ENCODE data around the gene HPD.
"Not testable (repeated sequence)": the region's sequence is repeated elsewhere in the genome, so short reads cannot be mapped to it uniquely, and the experiment has no call there.

Gene HPD

DNA sequence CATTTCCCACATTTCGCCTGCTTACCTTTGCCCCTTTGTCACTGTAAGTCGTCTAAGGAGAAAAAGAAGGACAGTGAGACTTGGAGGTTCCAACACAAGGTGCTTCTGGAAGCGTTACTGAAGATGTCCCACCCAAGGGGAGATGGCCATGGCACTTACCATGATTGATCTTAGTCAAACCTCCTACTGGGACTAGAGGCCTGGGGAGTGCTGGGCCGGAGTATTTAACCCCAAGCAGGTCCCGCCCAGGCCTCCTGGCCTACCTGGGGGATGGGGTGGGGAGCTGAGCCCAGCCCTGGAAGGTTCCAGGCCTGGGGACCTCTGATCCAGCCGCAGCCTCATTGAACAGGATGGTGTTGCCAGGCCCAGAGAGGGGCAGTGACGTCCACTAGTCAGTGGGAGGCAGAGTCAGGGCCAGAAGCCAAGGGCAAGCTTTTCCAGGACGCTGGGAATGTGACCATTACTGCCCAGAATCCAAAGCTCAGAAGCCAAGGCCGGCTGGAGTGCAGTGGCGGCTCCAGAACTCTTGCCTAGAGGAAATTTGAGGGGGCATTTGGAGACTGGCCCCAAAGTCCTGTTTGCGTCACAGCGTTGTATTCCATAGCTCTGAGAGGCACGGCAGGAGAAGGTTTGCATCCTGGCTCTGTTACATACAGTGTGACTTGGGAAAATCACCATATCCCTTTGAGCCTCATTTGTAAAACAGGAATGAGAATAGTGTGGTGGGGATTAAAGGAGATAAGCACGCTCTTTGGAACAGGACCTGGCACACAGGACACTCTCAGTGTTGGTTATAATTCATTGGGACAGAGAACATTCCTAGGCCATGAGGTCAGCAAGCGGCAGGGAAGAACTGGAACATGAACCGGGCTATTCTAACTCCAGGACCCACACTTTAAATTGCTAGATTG, at the start of gene HPD:
Gene HPD, minus strand, starts transcription at position 198 of the 911 bp plus-strand sequence. Its CDS starts 36 bp downstream, at position 162.
- DNase-seq (ENCODE audit: low read depth, low spot score) = peak; percentile 95

DNA sequence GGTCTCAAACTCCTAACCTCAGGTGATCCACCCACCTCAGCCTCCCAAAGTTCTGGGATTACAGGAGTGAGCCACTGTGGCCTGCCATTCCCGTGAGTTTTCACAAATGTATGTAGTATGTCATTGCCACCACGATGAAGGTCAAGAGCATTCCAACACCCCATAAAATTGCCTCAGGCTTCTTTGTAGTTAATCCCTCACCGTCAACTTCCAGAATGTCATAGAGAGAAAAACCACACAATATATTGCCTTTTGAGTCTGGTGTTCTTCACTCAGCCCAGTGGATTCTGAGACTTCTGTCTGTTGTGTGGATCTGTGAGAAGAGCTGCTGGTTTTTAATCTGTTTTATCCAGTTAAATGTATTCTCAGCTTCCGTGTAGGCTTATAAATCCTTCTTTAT, 47.1 kb upstream of the HPD start:
- no peak for DNase-seq (ENCODE audit: low read depth, low spot score)

GRCh38 chr12:121903202-121903601, 44.5 kb upstream of the HPD start:
- DNase-seq (ENCODE audit: low read depth, low spot score) = no peak

GRCh38 chr12:121899590-121899989, 40.9 kb upstream of the HPD start:
- DNase-seq (ENCODE audit: low read depth, low spot score) = no peak

DNA sequence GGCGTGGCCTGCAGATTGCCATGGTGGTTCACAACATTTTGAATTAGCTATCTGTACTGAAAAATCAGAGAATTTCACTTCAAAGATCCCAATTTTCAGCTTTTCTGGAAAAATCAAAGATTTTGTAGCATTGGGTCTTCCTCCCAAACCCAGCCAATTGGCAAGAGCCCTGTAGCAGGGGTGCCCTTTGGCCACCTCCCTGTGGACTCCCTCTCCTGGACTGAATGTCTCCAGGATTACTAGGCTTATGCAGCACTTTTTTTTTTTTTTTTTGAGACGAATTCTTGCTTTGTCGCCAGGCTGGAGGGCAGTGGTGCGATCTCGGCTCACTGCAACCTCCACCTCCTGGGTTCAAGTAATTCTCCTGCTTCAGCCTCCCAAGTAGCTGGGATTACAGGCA, 39.6 kb upstream of the HPD start:
- DNase-seq (ENCODE audit: low read depth, low spot score) = no peak

GRCh38 chr12:121894633-121895032, 36.0 kb upstream of the HPD start:
- peak; percentile 75 for DNase-seq (ENCODE audit: low read depth, low spot score)

GRCh38 chr12:121893961-121894460, 35.4 kb upstream of the HPD start:
- DNase-seq (ENCODE audit: low read depth, low spot score) = peak; percentile 78

DNA sequence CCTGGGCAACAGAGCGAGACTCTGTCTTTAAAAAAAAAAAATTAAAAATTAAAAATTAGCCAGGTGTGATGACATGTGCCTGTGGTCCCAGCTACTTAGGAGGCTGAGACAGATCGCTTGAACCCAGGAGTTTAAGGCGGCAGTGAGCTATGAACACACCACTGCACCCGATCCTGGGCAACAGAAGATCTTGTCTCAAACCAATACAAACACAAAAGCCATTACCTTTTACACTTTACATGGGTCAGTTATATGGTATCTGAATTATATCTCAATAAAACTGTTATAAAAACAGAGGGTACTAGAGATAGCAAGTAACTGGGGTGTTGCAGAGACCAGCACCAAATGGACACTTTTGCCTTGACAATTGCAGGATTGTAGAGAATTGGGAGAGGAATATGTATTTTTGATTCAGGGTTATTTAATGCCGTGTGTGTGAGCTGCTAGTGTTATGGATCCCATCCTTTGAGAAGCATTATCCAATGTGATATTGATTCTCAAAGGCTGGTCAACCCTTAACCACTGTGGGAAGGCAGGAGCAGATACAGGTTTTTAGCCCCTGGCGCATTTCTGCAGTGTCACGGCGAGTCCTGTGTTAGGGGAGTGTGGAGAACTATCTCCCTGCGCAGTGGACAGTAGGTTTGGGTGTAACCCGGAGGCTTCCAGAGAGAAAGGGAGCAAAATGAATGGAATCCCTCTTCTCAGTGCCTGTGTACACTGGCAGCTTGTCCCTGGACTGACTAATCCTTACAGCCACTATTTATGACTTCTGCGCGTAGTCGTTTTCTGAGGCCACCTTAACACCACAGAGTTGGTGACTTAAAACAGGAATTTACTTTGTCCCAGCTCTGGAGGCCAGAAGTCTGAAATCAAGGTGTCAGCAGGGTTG, 34.3 kb upstream of the HPD start:
- DNase-seq (ENCODE audit: low read depth, low spot score) = no peak

DNA sequence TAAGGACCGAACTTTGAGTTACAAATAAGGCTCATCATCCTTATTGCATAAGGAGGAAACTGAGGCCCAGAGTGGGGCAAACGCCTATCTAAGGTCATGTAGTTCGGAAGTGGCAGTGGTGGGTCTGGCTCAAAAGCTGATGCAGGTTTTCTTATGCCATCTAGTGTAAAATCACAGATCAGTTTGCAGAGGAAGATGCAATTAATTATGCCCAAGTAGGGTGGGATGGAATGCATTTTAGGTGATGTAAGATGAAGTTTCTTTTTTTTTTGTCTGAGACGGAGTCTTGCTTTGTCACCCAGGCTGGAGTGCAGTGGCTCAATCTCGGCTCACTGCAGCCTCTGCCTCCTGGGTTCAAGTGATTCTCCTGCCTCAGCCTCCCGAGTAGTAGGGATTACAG, 31.0 kb upstream of the HPD start:
- DNase-seq (ENCODE audit: low read depth, low spot score) = peak; percentile 16

DNA sequence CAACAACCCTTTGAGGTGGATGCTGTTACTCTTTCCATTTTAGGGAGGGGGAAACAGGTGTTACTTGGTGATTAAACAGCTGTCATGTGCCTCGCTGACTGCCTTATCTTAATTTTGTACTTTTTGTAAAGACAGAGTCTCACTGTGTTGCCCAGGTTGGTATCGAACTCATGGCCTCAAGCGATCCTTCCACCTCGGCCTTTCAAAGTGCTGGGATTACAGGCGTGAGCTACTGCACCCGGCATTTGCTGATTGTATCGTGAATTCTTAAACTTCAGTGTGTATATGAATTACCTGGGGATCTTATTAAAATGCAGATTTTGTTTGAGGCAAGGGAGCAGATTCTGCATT, 30.6 kb upstream of the HPD start:
- no peak for DNase-seq (ENCODE audit: low read depth, low spot score)

DNA sequence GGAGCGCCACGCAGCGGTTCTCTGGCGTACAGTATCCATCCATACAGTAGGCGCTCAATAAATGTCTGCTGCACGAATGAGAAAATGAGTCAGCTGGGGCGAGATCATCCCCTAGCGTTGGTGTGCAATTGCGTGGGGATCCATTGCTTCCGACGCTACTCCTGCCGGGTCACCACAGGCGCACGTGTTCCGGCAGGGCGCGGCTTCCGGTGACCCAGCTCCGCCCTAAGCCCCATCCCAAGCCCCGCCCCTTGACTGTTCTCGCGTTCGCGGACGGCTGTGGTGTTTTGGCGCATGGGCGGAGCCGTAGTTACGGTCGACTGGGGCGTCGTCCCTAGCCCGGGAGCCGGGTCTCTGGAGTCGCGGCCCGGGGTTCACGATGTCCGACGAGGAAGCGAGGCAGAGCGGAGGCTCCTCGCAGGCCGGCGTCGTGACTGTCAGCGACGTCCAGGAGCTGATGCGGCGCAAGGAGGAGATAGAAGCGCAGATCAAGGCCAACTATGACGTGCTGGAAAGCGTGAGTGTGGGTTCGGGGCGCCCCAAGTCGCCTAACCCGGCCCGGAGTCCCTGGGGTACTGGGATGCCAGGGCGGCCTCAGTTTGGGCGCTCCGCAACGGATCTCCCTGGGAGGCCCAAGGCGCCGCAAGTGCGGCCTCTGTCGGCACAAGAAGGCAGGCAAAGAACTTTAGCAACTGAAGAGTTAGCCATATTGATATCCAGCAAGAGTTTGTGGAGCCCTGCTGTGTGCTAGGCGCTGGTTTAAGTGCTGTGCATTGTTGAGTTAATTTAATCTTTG, 30.0 kb upstream of the HPD start, which contains the start of gene PSMD9:
Gene PSMD9, plus strand, starts transcription at position 313 of the 796 bp plus-strand sequence. Its CDS starts 67 bp downstream, at position 380.
- peak; percentile 99 for DNase-seq (ENCODE audit: low read depth, low spot score)

DNA sequence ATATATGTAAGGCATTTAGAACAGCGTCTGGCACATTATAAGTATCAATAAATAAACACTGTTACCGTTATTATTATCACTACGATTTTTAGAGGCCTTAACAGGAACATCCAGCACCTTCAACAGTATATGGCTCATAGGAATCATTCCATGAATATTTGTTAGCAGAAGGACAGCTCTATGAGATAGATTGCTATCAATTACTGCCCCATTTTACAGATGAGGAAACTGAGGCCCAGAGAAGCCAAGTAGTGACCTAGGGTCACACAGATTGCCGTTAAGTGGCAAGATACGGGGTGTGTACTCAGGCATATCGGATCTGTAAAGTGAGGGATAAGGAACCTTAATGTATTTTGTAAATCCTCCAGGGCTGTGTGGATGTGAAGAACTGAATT, 29.4 kb upstream of the HPD start:
- no peak for DNase-seq (ENCODE audit: low read depth, low spot score)

GRCh38 chr12:121885129-121885528, 26.5 kb upstream of the HPD start:
- not testable (repeated sequence) for DNase-seq (ENCODE audit: low read depth, low spot score)

GRCh38 chr12:121883315-121883660, 24.6 kb upstream of the HPD start:
- no peak for DNase-seq (ENCODE audit: low read depth, low spot score)

- not testable (repeated sequence) for DNase-seq (ENCODE audit: low read depth, low spot score)
Measured at GRCh38 chr12:121876080-121876447, 17.4 kb upstream of the HPD start.

DNA sequence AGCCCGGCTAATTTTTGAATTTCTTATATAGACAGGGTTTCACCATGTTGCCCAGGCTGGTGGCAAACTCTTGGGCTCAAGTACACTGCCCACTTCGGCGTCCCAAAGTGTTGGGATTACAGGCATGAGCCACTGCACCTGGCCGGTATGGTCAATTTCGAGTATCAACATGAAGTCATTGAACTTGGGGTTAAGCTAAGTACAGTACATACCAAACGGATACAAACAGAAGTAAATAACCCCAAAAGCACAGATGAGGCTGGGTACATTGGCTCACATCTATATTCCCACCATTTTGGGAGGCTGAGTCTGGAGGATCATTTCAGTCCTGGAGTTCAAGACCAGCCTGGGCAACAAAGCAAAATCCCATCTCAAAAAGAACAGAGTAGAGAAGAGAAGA, 16.9 kb upstream of the HPD start:
- DNase-seq (ENCODE audit: low read depth, low spot score) = no peak

GRCh38 chr12:121874071-121874470, 15.4 kb upstream of the HPD start:
- DNase-seq (ENCODE audit: low read depth, low spot score) = no peak

- no peak for DNase-seq (ENCODE audit: low read depth, low spot score)
Measured at GRCh38 chr12:121873216-121873569, 14.5 kb upstream of the HPD start.

DNA sequence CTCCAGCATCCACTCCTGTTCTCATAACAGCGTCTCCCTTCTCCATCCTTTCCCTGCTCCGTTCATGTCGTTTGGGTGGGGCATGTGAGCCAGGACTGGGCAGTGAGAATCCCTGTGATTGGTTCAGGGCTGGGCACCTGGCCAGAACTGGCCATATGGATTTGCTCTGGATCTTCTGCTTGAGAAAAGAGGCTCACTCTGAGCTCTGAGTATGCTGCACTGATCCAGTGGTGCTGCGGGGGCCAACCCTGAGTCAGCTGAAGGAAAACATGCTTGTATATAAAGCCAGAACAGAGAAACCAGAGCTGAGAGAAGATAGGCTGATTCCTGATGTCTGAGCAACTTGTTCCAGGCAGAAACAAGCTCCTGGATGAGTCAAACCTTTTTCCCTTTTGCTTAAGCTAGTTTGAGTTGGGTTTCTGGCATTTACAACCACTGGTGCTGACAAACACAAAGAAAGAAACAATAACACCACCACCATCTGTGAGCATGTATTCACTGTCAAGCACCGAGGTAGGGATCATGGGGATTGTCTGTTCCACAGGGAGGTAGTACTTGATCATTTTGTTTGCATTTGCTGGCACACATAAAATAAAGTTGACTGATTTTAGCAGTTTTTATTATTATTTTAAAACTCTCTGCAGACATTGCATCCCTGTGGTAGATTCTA, 14.0 kb upstream of the HPD start:
- DNase-seq (ENCODE audit: low read depth, low spot score) = peak; percentile 75

DNA sequence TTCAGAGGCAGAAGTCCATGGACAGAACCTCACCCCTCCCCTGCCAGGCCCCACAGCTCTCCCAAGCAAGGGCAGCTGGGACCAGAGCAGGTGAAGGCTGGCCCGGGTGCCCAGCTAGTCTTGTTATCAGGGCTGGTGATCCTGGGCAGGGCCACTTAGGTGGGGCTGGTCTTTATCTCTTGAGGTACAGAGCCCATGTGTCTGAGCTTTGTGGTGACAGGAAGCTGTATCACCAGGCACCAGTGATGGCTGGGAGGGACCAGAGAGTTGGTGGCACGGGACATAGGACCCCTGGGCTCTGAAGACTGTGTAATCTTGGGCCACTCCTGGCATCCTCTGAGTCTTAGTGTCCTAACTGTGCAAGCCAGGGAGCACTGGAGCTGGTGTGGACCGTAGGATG, 12.8 kb upstream of the HPD start:
- no peak for DNase-seq (ENCODE audit: low read depth, low spot score)

- not testable (repeated sequence) for DNase-seq (ENCODE audit: low read depth, low spot score)
Measured at GRCh38 chr12:121869229-121869628, 10.6 kb upstream of the HPD start.

Data from astrocyte of the hippocampus (primary cell).